AG20443 (cell line): Measurements from ENCODE around the gene ARID1B.

Experiments used
- DNase-seq: peaks from one replicate; pipeline ENCODE4 v3.0.0; 2012; ENCODE audit warnings: low spot score, mixed read lengths

ARID1B gene

GRCh38 chr6:156776840-156777576 lies at the start of gene ARID1B:
ARID1B (plus strand) TSS chr6:156777378; CDS start chr6:156777681, 303 bp downstream.
- DNase-seq: peak; percentile 89

DNA sequence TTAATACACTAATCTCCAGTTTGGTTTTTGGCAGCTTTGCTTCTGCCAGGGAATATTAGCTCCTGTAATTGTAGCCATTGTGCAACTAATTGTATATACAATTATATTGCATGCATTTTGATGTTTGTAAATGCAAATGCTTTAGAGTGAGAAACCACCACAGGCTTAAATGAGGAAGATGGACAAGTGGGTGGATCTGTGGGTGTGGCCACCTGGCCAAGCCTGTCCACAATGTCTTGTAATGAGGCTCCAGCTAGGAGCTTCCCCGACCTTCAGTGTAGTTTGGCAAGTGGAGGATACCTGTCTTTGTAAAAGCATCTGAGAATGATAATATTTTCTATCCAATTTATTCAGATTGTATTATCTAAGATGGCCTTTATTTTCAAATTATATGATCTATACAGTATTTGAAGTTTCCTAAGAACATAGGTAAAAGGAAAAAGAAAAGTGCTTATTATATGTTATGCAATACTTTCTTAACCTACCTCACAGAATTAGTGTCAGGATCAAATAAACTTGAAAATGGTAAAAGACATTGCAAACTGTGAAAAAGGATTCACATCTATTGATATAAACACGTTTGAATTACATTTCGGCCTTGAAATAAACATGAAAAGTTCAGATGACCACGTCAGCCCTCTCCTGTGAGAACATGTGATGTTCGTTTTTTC lies 49.3 kb upstream of the ARID1B start:
- DNase-seq: no peak

DNA sequence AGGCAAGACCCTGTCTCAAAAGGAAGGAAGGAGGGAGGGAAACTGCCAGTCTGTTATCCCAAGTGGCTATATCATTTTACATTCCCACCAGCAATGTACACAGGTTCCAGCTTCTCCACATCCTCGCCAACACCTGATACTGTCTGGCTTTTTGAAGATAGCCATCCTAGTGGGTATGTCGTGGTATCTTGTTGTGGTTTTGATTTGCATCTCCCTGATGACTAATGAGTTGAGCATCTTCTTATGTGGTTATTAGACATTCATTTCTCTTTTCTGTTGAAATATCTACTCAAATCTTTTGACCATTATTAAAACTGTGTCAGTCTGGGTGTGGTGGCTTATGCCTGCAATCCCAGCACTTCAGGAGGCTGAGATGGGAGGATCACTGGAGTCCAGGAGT lies 47.9 kb upstream of the ARID1B start:
- DNase-seq: no peak

DNA sequence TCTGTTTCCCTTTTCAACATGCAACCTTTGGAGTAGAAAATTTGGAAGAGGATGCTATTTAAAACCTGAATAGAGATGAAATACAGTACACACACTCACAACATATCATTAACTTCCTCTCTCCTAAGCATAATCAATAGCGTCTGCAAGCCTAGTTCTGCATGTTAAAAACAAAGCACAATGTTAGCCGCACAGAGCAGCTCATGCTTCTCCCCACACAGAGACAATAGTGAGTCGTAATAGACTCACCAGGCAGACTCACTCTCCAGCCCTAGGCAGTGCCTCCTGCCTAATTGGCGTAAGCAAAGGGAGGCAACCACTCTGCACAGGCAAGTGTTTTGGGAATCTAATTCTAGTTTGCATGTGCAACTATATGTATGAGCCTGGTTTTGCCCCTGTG lies 45.8 kb upstream of the ARID1B start:
- DNase-seq: peak; percentile 52

DNA sequence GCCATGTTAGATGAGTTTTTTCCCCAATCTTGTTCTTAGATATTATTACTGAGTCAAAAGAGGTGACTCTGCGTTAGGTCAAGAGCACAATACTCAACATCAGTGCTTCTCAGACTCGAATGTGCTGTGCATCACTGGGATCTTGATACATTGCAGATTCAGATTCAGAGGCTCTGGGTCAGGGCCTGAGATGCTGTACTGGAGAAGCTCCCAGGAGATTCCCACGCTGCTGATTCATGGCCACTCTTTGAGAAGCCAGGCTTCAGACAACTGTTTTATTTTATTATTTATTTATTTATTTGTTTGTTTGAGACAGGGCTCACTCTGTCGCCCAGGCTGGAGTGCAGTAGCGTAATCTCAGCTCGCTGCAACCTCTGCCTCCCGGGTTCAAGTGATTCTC lies 41.4 kb upstream of the ARID1B start:
- DNase-seq: no peak

- DNase-seq: no peak
Measured at GRCh38 chr6:156740604-156741003, 36.6 kb upstream of the ARID1B start.

GRCh38 chr6:156741287-156742073 lies 35.7 kb upstream of the ARID1B start:
- no peak for DNase-seq

DNA sequence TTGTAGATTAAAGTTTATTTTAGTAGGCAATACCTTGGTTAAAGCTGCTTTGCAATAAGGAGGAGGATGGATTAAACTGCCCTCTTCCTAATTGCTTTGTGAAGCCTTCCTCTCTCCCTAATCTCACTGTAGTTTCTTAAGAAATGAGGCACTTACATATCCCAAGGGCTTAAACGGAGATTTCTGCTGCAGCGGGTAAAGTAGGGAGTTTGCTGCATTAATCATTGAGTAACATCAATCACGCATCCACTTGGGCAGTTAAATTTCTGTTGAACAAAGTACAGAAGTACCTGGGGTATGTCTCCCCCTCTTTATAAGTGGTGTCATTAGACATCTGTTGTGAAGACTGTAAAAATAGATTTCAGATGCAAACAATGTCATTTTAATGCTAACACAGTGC lies 29.5 kb upstream of the ARID1B start:
- DNase-seq: no peak

DNA sequence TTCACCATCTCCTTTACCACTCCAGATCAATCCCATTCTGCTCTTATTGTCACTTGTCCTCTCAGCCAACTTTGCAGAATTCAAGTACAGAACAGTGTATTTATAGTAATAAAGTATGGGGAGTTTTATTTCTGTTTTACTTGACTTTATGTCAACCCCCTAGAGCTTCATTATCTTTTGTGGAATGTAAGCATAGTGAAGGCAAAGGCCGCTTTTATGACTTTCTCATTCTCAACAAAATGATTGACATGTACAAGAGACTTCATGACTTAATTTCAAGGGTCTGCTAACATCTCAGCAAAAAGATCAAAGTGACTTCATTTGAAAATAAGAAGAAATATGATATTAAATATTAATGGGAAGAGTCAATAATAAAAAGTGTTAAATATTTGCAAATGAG lies 28.7 kb upstream of the ARID1B start:
- DNase-seq: no peak

GRCh38 chr6:156752666-156753301 lies 24.4 kb upstream of the ARID1B start:
- DNase-seq: no peak

- DNase-seq: no peak
Measured at GRCh38 chr6:156756630-156757610, 20.3 kb upstream of the ARID1B start.

- DNase-seq: no peak
Measured at GRCh38 chr6:156757849-156758248, 19.3 kb upstream of the ARID1B start.

- no peak for DNase-seq
Measured at GRCh38 chr6:156760377-156760776, 16.8 kb upstream of the ARID1B start.

GRCh38 chr6:156762547-156762946 lies 14.6 kb upstream of the ARID1B start:
- no peak for DNase-seq

DNA sequence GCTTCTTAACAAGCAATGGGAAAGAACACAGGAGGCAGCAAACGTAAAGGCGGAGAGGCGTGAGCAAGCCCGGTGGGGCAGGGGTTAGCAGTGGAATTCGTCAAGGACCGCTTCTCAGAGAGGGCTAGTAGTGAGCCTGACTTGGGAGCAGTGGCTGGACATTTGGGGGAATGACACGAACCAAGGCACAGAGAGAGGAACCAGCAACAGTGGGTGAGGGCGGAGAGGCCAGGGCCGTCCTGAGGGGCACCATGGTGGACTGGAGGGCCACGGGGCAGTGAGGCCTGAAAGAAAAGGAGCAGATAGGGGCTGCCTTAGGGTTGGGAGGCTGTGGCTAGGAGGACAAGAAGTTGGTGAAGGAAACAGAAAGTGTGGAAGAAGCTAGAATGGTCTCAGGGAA lies 12.1 kb upstream of the ARID1B start:
- DNase-seq: no peak

- peak; percentile 19 for DNase-seq
Measured at GRCh38 chr6:156767603-156768467, 9.3 kb upstream of the ARID1B start.

GRCh38 chr6:156771047-156771446 lies 6.1 kb upstream of the ARID1B start:
- no peak for DNase-seq

- no peak for DNase-seq
Measured at GRCh38 chr6:156771761-156772160, 5.4 kb upstream of the ARID1B start.

- DNase-seq: no peak
Measured at GRCh38 chr6:156773476-156773875, 3.7 kb upstream of the ARID1B start.
